Ureter (tissue), 1 donor: ENCODE results near the gene LARP6. TPM values are rescaled to one million over a fixed set of nuclear protein-coding genes. Genes with fewer than 3 reads are reported as not detected.
"Not testable (repeated sequence)": the region's sequence is repeated elsewhere in the genome, so short reads cannot be mapped to it uniquely, and the experiment has no call there.

Experiments
- DNase-seq: peaks from one replicate; pipeline ENCODE4 v3.0.0-alpha.2; 2020; ENCODE audit warnings: low spot score
- total RNA-seq: library from RNA; stranded (reverse); gene quantifications from one replicate; pipeline ENCODE4 v1.2.4, GENCODE V29; 2023
- donor health status: DM: yes; HTN: yes; CAD: no.

The LARP6 gene
- total RNA-seq, 1 donor from 2014 or later: 19.1 TPM

GRCh38 chr15:70859322-70859908, 5.5 kb upstream of the LARP6 start:
- DNase-seq: no peak

DNA sequence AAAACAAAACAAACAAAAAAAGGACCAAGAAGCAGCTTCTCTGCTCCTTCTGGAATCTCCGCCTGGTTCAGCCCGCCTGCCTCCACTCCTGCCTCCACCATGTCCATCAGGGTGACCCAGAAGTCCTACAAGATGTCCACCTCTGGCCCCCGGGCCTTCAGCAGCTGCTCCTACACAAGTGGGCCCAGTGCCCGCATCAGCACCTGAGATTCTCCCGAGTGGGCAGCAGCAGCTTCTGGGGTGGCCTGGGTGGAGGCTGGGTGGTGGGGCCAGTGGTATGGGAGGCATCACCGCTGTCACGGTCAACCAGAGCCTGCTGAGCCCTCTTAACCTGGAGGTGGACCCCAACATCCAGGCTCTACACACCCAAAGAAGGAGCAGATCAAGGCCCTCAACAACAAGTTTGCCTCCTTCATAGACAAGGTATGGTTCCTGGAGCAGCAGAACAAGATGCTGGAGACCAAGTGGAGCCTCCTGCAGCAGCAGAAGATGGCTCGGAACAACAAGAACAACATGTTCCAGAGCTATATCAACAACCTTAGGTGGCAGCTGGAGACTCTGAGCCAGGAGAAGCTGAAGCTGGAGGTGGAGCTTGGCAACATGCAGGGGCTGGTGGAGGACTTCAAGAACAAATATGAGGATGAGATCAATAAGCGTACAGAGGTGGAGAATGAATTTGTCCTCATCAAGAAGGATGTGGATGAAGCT, 4.8 kb upstream of the LARP6 start:
- not testable (repeated sequence) for DNase-seq

DNA sequence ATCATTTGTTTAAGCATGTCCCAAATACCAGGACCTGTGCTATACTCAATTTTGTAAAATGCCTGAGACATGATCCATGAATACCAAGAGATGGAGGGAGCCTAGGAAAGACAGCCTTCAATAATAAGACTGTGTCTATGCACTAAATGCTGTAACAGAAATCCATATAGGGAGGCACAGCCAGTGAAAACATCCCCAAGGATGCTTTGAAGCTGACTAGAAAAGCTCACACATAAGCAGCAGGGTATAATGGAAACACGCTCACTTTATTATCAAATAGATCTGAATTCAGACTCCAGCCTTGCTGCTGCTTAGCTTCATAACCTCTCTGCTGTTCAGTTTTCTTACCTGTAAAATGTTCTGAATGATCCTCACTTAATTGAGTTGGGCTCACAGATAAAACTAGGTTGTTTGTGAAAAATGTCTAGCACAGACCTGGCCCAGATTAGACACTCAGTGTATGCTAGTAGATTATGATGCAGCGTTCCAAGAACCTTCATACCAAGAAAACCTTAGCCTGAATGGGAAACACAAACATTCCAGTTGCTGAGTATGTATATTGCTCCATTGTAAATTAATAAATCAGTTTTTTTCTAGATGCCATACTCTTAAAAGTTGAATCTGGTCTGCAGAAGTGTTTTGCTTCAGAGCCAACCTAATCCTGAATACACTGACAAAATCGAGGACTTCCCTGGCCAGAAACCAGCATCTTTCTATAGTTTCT, 3.8 kb upstream of the LARP6 start:
- no peak for DNase-seq

DNA sequence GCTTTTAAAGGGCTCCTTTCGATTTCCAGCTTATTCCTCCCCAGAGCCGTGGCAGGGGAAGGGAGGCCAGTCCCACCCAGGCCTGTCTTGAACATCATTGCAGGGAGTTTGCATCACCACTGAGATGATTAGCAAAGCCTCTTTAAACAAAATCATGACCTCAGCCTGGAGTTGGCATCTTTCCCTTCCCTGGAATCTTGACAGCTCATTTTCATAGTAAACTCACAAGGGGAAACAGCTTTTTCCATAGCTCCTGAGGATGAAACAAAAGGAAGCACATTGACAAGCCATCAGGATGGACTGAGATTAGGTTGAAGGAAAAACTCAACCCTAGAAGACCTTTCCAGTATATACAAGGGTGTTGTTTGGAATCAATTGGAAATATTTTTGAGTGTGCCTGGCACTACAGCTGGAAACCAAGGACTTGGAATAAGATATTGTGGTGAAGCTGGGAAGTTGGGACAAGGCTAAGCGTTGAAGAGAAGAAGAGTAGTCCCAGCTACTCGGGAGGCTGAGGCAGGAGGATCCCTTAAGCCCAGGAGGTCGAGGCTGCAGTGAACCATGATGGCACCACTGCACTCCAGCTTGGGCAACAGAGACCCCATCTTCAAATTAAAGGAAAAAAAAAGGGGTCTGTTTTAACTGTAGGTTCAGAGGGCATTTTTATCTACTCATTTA, 3.1 kb upstream of the LARP6 start:
- DNase-seq: peak; percentile 83

- DNase-seq: no peak
These were observed 2.4 kb upstream of the LARP6 start for GRCh38 chr15:70856177-70856883.

GRCh38 chr15:70855764-70856163, 1.8 kb upstream of the LARP6 start:
- DNase-seq: no peak

DNA sequence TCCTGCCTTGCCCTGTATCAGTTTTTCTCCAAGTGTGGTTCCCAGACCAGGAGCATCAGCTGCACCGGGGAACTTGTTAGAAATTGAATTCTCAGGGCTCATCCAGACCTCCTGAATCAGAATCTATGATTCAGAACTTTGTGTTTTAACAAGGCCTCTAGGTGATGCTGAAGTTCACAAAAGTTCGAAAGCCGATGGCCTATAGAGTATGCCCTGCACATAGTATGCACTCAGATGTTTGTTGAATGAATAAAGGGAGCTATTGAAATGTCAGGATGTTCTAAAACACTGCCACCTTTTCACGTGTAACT, 664 bp upstream of the LARP6 start:
- DNase-seq: no peak

GRCh38 chr15:70853318-70853972, 512 bp downstream of the LARP6 start:
- no peak for DNase-seq

DNA sequence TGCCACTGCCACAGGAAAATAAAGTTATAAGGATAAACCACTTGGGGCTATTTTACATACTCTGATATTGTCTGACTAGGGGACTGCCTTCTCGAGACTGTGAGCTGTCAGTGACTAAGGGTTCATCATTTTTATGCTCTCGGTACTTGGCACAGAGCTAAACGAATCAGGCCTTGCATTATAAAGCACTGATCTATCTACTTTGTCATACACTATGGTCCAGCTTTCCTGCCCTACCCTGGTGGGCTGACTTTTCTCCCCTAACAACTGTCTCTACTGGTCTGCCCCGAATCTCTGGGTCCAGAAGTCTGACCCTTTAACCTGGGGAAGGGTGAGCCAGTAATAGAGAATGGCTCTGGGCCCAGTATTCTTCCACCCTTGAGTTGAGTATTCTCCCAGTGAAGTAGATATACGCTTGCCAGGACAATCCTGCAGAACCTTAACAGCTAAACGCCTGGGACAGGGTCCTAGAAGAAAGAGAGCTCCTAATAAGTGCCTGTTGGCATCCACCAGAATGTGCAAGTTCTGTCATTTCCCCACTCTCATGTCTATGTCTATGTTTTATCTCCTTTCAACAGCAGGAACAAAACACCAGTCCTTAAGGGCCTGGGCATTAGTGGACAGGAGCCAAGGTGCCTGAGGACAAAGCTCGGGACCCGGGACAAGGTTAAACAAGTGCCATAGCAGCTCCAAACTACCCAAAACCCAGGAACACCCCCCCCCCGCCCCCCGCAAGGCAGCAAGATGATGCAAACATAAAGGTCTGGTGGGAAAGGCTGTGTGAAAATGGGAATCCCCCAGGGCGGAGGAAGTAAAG, 1.2 kb downstream of the LARP6 start:
- DNase-seq: no peak

DNA sequence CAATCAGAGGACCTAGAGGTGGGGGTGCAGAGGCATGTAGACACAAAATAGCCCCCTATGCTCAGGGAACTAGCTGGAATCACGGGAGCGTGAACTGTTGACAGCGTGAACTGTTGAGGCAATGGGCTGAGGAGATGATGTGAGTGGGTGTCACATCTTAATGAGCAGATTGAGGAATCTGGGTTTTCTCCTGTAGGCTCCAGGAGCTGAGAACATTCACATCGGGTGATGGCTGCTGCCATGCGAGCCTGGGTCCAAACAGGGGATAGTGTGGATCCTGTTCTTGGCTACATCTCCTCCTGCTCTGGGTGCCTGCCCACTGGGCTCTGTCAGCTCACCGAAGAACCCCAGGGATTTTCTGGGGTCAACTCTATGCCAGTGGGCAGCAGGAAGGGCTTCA, 2.1 kb downstream of the LARP6 start:
- no peak for DNase-seq

- no peak for DNase-seq
These were observed 8.2 kb downstream of the LARP6 start for GRCh38 chr15:70845602-70846360.

DNA sequence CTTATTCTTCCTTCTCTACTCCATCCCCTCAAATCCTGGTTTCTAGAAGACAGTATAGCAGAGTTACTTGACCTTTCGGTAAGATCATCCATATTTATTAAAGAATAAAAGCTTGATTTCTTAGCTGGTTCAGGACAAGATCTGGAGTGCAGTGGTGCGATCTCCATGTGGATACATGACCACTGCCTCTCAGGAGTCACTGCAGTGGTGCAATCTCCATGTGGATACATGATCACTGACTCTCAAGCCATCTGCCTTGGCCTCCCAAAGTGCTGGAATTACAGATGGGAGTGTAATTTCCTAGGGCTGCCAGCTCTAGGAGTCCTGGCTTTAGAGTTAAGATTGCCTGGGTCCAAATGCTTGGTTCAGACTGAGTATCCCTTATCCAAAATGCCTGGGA, 16.5 kb downstream of the LARP6 start:
- no peak for DNase-seq

- no peak for DNase-seq
These were observed 18.1 kb downstream of the LARP6 start for GRCh38 chr15:70835841-70836240.

DNA sequence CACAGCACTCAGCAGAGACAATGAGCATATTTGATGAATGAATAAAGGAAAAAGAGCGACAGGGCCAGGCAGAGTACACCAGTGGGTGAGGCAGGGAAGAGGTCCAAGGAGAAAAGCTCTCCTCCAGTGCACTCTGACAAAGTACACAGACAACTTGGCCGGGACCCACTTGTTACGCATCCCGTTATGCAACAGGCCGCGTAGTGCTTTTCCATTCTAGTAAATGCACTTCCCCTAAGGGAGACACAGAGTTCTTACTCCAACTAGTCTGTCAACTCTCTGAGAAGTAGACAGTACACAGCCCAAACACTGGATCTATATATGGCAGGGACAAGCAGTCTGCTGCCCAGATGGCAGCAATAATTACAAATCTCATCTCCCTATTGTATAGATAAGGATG, 18.5 kb downstream of the LARP6 start:
- DNase-seq: no peak

- no peak for DNase-seq
These were observed 19.0 kb downstream of the LARP6 start for GRCh38 chr15:70834999-70835398.

DNA sequence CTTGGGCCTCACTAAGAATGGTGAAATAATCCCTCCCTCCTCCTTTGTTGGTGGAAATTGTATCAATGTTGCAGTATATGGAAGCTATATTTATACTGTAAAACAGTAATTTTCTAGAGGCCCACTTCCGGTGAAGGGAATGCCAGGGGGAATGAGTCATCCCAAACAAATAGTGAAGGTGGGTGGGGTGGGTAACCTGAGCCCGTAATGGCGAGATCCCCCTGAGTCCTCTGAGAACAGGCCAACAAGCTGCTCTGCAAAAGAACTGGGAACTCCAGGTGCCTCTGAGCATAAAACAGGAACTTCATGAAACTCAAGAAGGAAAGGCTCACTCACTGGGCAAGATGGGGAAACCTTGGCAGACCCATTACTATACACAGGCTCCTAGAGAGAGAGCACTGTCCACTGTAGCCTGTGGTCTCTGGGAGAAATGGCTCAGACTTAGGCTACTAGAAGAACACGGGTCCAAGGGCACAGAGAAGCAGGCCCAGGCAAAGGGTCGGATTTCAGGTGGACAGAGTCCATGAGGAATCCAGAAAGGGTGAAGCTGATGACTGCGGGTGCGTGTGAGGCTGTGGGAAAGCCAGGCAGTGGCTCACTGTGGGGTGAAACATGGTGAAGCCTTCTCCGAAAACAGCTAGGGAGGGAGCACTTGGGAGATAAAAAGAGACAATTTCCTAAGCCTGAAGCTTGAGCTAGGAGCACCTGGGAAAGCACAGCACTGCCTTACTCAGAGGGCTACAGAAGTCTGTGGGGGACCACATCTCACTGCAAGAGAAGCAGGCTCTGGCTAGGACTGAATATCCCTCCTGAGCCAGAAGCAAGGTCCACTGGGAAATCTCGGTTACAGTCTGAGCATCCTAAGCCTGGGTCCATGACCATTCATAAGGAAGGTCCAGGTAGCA, 19.8 kb downstream of the LARP6 start:
- no peak for DNase-seq

GRCh38 chr15:70833422-70833821, 20.5 kb downstream of the LARP6 start:
- DNase-seq: no peak

- no peak for DNase-seq
These were observed 21.8 kb downstream of the LARP6 start for GRCh38 chr15:70832176-70832575.
